COLO668 (cell line): Measurements from ENCODE around the gene FOXD4L4.
"Not testable (repeated sequence)": the region's sequence is repeated elsewhere in the genome, so short reads cannot be mapped to it uniquely, and the experiment has no call there.

Experiments used
- DNase-seq: peaks from one replicate; lab custom pipeline; 2025; ENCODE audit not compliant: unreplicated experiment; lab: John Stamatoyannopoulos, UW

Gene FOXD4L4

GRCh38 chr9:65737096-65737564, at the start of gene FOXD4L4:
FOXD4L4 (plus strand) TSS chr9:65737146; CDS start chr9:65737146, 0 bp downstream.
- not testable (repeated sequence) for DNase-seq

DNA sequence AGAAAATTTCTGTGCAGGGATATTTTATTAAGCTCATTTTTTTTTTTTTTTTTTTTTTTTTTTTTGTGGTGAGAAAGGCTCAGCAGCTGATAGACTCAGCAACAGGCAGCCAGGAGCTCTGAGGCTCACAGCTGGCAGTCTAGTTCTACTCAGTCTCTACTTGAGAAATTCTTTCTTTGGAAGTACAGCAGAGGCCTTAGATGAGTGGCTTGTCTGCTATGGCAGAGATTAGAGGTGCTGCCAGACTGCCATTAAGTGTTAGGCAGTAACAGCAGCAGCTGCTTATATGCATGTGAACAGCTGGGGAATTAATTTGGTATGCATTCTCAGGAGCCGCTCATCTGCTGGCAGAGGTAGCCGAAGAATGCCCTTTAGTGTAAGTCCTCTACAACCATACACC, 33.4 kb upstream of the FOXD4L4 start:
- DNase-seq: not testable (repeated sequence)

GRCh38 chr9:65714445-65714844, 22.5 kb upstream of the FOXD4L4 start:
- not testable (repeated sequence) for DNase-seq

- DNase-seq: not testable (repeated sequence)
Observed at GRCh38 chr9:65738133-65738532, 1.2 kb downstream of the FOXD4L4 start.
